ENCODE results near the gene AMBP. TPM values are rescaled to one million over a fixed set of nuclear protein-coding genes. Genes with fewer than 3 reads are reported as not detected.

The AMBP gene
- total and polyA plus RNA-seq, 2 of the 13 experiments (the other 11 are each of a cell fraction or from before 2014, with no cell fraction given), result 1,510 to 2,580 TPM

GRCh38 chr9:114121227-114122135 is 43.4 kb upstream of the AMBP start (continued):
- TF ChIP-seq ZNF276 (CRISPR knock-in tag; IDR thresholded peaks at IDR 0.05; ENCODE audit: low read depth) (no peak), SMAD3 (CRISPR knock-in tag; IDR thresholded peaks at IDR 0.05) (no peak), KAT7 (CRISPR knock-in tag; IDR thresholded peaks at IDR 0.05; ENCODE audit: borderline replicate concordance) (no peak), ZNF383 (CRISPR knock-in tag; IDR thresholded peaks at IDR 0.05; ENCODE audit: borderline replicate concordance) (no peak), NRL (CRISPR knock-in tag; IDR thresholded peaks at IDR 0.05; ENCODE audit: borderline replicate concordance) (no peak; the same call in 1 of the 2 replicates), TFDP1 (CRISPR knock-in tag; IDR thresholded peaks at IDR 0.05; ENCODE audit: borderline replicate concordance) (no peak), PAXIP1 (CRISPR knock-in tag; conservative IDR thresholded peaks at IDR 0.05) (peak; percentile 52), MAZ (IDR thresholded peaks at IDR 0.05; ENCODE audit: borderline replicate concordance, low read depth, low read length) (no peak), MAZ (CRISPR knock-in tag; IDR thresholded peaks at IDR 0.05; ENCODE audit: low read depth) (no peak), ZBTB7B (CRISPR knock-in tag; IDR thresholded peaks at IDR 0.05) (peak; percentile 57; the same call in 1 of the 2 replicates), ZNF710 (CRISPR knock-in tag; IDR thresholded peaks at IDR 0.05; ENCODE audit: borderline replicate concordance) (no peak), ZNF687 (CRISPR knock-in tag; IDR thresholded peaks at IDR 0.05) (peak; percentile 60), ARNT2 (CRISPR knock-in tag; IDR thresholded peaks at IDR 0.05; ENCODE audit: low read depth) (no peak), RFX1 (IDR thresholded peaks at IDR 0.05) (no peak)
